KMS-11 (cell line): ENCODE measurements around the gene NECTIN1.

ENCODE experiments used
- H2AFZ ChIP-seq: fragments of 200-600 bp; sonication (generic); 2 replicates; pipeline ENCODE4 v1.6.1; 2016; ENCODE audit warnings: antibody characterized with exemption, mixed run types, low read depth
- H3K27ac ChIP-seq: fragments of 200-600 bp; sonication (generic); 2 replicates; pipeline ENCODE4 v1.6.1; 2016; ENCODE audit warnings: mild to moderate bottlenecking, mixed run types
- H3K27me3 ChIP-seq: fragments of 200-600 bp; sonication (generic); 2 replicates; pipeline ENCODE4 v1.6.1; 2017; ENCODE audit warnings: mild to moderate bottlenecking, low read depth, mixed run types, moderate library complexity; ENCODE audit not compliant: insufficient read depth
- H3K36me3 ChIP-seq: fragments of 200-600 bp; sonication (generic); 2 replicates; pipeline ENCODE4 v1.6.1; 2017; ENCODE audit warnings: mild to moderate bottlenecking, mixed run types; ENCODE audit not compliant: insufficient read depth
- H3K4me1 ChIP-seq: fragments of 200-600 bp; sonication (generic); 2 replicates; pipeline ENCODE4 v1.6.1; 2016; ENCODE audit warnings: mild to moderate bottlenecking, low read depth, mixed run types; ENCODE audit not compliant: poor library complexity, severe bottlenecking
- H3K4me2 ChIP-seq: fragments of 200-600 bp; sonication (generic); 2 replicates; pipeline ENCODE4 v1.7.0; 2016; ENCODE audit warnings: mild to moderate bottlenecking, mixed run types
- H3K4me3 ChIP-seq: fragments of 200-600 bp; sonication (generic); IDR thresholded peaks from 2 replicates; pipeline ENCODE4 v1.6.1; 2017; ENCODE audit warnings: low read depth, low read length, mixed read lengths; ENCODE audit not compliant: insufficient read depth
- H3K79me2 ChIP-seq: fragments of 200-600 bp; sonication (generic); 2 replicates; pipeline ENCODE4 v1.6.1; 2016; ENCODE audit warnings: low read depth, mixed run types; ENCODE audit not compliant: insufficient read depth
- H3K9ac ChIP-seq: fragments of 200-600 bp; sonication (generic); 2 replicates; pipeline ENCODE4 v1.6.1; 2016; ENCODE audit warnings: mild to moderate bottlenecking, mixed run types
- H4K20me1 ChIP-seq: fragments of 200-600 bp; sonication (generic); 2 replicates; pipeline ENCODE4 v1.6.1; 2016; ENCODE audit warnings: mild to moderate bottlenecking, mixed run types; ENCODE audit not compliant: insufficient read depth
- CTCF ChIP-seq: fragments of 200-600 bp; sonication (generic); conservative IDR thresholded peaks from 2 replicates; pipeline ENCODE4 v1.6.1; 2017; ENCODE audit warnings: low read depth, mild to moderate bottlenecking, antibody characterized with exemption, low read length, moderate library complexity, mixed read lengths

NECTIN1 gene

GRCh38 chr11:119752946-119753345, 23.9 kb upstream of the NECTIN1 start:
- no peak overlapping the region for H3K9ac ChIP-seq
- no peak for TF ChIP-seq CTCF
- H3K4me2 ChIP-seq: no peak overlapping the region
- H3K36me3 ChIP-seq: no peaks in the 10 kb centered on the region
- no peaks in the 10 kb centered on the region for H3K27me3 ChIP-seq
- no peak overlapping the region for H3K4me3 ChIP-seq
- no peak overlapping the region for H3K27ac ChIP-seq
- H3K4me1 ChIP-seq: peaks cover 9% of the 10 kb centered on the region
- H3K79me2 ChIP-seq: no peaks in the 10 kb centered on the region
- no peaks in the 10 kb centered on the region for H4K20me1 ChIP-seq
- H2AFZ ChIP-seq: no peak overlapping the region

- no peak overlapping the region for H3K4me2 ChIP-seq
- no peak for TF ChIP-seq CTCF
- no peak overlapping the region for H3K4me3 ChIP-seq
- H3K79me2 ChIP-seq: no peaks in the 10 kb centered on the region
- H3K27ac ChIP-seq: no peak overlapping the region
- H2AFZ ChIP-seq: no peak overlapping the region
- H3K36me3 ChIP-seq: no peaks in the 10 kb centered on the region
- peaks cover 9% of the 10 kb centered on the region for H3K4me1 ChIP-seq
- no peaks in the 10 kb centered on the region for H4K20me1 ChIP-seq
- no peak overlapping the region for H3K9ac ChIP-seq
- H3K27me3 ChIP-seq: no peaks in the 10 kb centered on the region
Measured at GRCh38 chr11:119752345-119752871, 23.4 kb upstream of the NECTIN1 start.

- H3K4me3 ChIP-seq: no peak overlapping the region
- peaks cover 9% of the 10 kb centered on the region for H3K4me1 ChIP-seq
Measured at GRCh38 chr11:119750056-119750455, 21.1 kb upstream of the NECTIN1 start.

GRCh38 chr11:119749006-119749565, 20.1 kb upstream of the NECTIN1 start:
- TF ChIP-seq CTCF: no peak
- no peak overlapping the region for H3K27ac ChIP-seq
- H3K4me2 ChIP-seq: no peak overlapping the region
- no peaks in the 10 kb centered on the region for H3K79me2 ChIP-seq
- no peaks in the 10 kb centered on the region for H4K20me1 ChIP-seq
- no peak overlapping the region for H3K4me3 ChIP-seq
- H3K4me1 ChIP-seq: peaks cover 9% of the 10 kb centered on the region
- H3K36me3 ChIP-seq: no peaks in the 10 kb centered on the region
- no peak overlapping the region for H2AFZ ChIP-seq
- H3K9ac ChIP-seq: no peak overlapping the region
- no peaks in the 10 kb centered on the region for H3K27me3 ChIP-seq

More at GRCh38 chr11:119750056-119750455, 21.1 kb upstream of the NECTIN1 start:
- Histone ChIP-seq H4K20me1 (no peaks in the 10 kb centered on the region), H3K36me3 (no peaks in the 10 kb centered on the region), H2AFZ (no peak overlapping the region), H3K27ac (no peak overlapping the region), H3K27me3 (no peaks in the 10 kb centered on the region), H3K4me2 (no peak overlapping the region), H3K79me2 (no peaks in the 10 kb centered on the region), H3K9ac (no peak overlapping the region)
- no peak for TF ChIP-seq CTCF
